Ishikawa (cell line): Measurements from ENCODE around the gene YEATS2.

Experiments
- CEBPB ChIP-seq: IDR thresholded peaks from 2 replicates; pipeline ENCODE4 v1.6.1; 2012
- CREB1 ChIP-seq: IDR thresholded peaks from 2 replicates; pipeline ENCODE4 v1.6.1; 2012; ENCODE audit warnings: low read depth
- EGR1 ChIP-seq: IDR thresholded peaks from 2 replicates; pipeline ENCODE4 v1.6.1; 2012
- EP300 ChIP-seq: IDR thresholded peaks from 2 replicates; pipeline ENCODE4 v1.6.1; 2012; ENCODE audit warnings: borderline replicate concordance
- FOXM1 ChIP-seq: IDR thresholded peaks from 2 replicates; pipeline ENCODE4 v1.6.1; 2012; ENCODE audit warnings: low read depth, borderline replicate concordance
- NFIC ChIP-seq: IDR thresholded peaks from 2 replicates; pipeline ENCODE4 v1.6.1; 2012
- RAD21 ChIP-seq: IDR thresholded peaks from 2 replicates; pipeline ENCODE4 v1.6.1; 2012; ENCODE audit warnings: low read depth
- TAF1 ChIP-seq: IDR thresholded peaks from 2 replicates; pipeline ENCODE4 v1.6.1; 2012; ENCODE audit warnings: low read depth, mild to moderate bottlenecking
- TCF12 ChIP-seq: IDR thresholded peaks from 2 replicates; pipeline ENCODE4 v1.6.1; 2012; ENCODE audit warnings: low read depth
- TEAD4 ChIP-seq: IDR thresholded peaks from 2 replicates; pipeline ENCODE4 v1.6.1; 2012
- YY1 ChIP-seq: IDR thresholded peaks from 2 replicates; pipeline ENCODE4 v1.6.1; 2012; ENCODE audit warnings: low read depth
- ZBTB7A ChIP-seq: IDR thresholded peaks from 2 replicates; pipeline ENCODE4 v1.6.1; 2012; ENCODE audit warnings: low read depth
- TF ChIP-seq, protein P1 (sequence below): IDR thresholded peaks from 2 replicates; pipeline ENCODE4 v1.6.1; 2012; ENCODE audit warnings: low read depth, mild to moderate bottlenecking
- TF ChIP-seq, protein P2 (sequence below): IDR thresholded peaks from 2 replicates; pipeline ENCODE4 v1.6.1; 2012
- TF ChIP-seq, protein P3 (sequence below): IDR thresholded peaks from 2 replicates; pipeline ENCODE4 v1.6.1; 2012

Gene YEATS2

DNA sequence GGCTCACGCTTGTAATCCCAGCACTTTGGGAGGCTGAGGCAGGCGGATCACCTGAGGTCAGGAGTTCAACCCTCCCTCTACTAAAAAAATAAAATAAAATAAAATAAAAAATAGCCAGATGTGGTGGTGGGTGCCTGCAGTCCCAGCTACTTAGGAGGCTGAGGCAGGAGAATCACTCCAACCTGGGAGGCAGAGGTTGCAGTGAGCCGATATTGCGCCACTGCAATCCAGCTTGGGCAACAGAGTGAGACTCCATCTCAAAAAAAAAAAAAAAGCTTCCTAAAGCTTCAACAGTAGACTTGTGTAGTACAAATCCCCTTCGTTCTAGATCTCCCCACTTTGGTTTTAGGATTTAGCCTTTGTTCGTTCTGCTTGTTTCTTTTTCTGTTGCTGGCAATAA is 6.3 kb downstream of the YEATS2 start:
- TF ChIP-seq CEBPB = 0 out of 2 replicates have a peak, but pooled peaks have one; percentile 40

DNA sequence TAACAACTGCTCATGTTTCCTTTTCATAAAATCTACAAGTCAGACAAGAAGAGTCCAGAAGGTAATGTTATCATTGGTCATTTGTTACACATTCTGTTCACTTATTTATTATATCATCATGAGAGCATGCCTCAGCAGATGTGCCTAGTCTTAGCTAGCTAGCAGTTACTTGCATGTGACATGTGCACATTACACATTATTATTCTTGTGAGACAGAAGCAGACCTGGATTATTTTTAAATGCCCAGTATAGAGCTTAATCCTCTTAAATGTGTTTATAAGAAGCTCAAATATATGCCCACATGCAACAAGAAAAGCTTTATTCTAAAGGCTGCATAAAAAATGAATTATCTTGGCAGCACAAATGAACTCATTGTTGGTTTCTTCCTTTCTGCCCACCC is 12.6 kb downstream of the YEATS2 start:
- TF ChIP-seq YY1 = no peak

DNA sequence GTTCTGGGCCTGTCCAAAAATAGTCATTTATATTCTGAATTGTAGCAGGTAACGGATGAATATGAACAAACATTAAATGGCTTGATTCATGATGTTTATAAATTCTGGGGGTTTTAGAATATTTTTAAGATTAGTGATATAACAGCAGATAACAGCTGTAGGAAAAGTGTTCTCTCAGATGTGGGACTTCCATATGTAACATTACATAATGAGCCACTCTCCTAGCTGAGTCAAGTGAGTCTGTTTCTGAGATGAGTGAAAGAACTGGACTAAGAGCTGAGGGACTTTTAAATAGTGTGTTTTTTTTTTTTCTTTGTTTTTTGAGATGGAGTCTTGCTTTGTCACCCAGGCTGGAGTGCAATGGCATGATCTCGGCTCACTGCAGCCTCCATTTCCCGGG is 13.9 kb downstream of the YEATS2 start:
- TF ChIP-seq, protein P1, sequence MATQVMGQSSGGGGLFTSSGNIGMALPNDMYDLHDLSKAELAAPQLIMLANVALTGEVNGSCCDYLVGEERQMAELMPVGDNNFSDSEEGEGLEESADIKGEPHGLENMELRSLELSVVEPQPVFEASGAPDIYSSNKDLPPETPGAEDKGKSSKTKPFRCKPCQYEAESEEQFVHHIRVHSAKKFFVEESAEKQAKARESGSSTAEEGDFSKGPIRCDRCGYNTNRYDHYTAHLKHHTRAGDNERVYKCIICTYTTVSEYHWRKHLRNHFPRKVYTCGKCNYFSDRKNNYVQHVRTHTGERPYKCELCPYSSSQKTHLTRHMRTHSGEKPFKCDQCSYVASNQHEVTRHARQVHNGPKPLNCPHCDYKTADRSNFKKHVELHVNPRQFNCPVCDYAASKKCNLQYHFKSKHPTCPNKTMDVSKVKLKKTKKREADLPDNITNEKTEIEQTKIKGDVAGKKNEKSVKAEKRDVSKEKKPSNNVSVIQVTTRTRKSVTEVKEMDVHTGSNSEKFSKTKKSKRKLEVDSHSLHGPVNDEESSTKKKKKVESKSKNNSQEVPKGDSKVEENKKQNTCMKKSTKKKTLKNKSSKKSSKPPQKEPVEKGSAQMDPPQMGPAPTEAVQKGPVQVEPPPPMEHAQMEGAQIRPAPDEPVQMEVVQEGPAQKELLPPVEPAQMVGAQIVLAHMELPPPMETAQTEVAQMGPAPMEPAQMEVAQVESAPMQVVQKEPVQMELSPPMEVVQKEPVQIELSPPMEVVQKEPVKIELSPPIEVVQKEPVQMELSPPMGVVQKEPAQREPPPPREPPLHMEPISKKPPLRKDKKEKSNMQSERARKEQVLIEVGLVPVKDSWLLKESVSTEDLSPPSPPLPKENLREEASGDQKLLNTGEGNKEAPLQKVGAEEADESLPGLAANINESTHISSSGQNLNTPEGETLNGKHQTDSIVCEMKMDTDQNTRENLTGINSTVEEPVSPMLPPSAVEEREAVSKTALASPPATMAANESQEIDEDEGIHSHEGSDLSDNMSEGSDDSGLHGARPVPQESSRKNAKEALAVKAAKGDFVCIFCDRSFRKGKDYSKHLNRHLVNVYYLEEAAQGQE = no peak
- TF ChIP-seq ZBTB7A (no peak), TEAD4 (no peak), CREB1 (no peak), TCF12 (no peak), RAD21 (no peak)

DNA sequence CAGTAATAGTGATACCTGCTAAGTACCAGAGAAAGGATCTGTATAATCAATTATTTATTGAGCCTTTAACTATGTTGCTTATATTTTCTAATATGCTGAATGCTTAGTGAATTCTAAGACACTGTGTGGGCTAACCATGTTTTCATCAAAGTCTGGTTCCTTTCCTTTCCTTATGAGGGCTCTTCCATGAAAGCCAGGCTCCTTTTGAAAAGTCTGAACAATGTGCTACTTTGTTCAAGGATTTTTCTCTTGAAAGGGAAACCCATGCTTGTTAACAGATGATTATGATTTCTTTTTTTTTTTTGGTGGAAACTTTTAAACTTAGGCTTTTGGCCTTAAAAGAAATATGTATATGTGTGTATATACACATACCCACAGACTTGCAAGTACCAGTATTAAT is 17.0 kb downstream of the YEATS2 start:
- TF ChIP-seq TCF12 = no peak
- TF ChIP-seq, protein P1 = no peak
- TF ChIP-seq CEBPB = no peak
- TF ChIP-seq CREB1 = no peak
- no peak for TF ChIP-seq ZBTB7A
- no peak for TF ChIP-seq YY1
- no peak for TF ChIP-seq EGR1
- TF ChIP-seq, protein P2, sequence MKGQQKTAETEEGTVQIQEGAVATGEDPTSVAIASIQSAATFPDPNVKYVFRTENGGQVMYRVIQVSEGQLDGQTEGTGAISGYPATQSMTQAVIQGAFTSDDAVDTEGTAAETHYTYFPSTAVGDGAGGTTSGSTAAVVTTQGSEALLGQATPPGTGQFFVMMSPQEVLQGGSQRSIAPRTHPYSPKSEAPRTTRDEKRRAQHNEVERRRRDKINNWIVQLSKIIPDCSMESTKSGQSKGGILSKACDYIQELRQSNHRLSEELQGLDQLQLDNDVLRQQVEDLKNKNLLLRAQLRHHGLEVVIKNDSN = no peak
- TF ChIP-seq FOXM1 = no peak
- TF ChIP-seq NFIC = no peak
- TF ChIP-seq, protein P3, sequence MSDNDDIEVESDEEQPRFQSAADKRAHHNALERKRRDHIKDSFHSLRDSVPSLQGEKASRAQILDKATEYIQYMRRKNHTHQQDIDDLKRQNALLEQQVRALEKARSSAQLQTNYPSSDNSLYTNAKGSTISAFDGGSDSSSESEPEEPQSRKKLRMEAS = no peak
- no peak for TF ChIP-seq EP300
- TF ChIP-seq RAD21 = no peak
- no peak for TF ChIP-seq TEAD4
- TF ChIP-seq TAF1 = no peak

DNA sequence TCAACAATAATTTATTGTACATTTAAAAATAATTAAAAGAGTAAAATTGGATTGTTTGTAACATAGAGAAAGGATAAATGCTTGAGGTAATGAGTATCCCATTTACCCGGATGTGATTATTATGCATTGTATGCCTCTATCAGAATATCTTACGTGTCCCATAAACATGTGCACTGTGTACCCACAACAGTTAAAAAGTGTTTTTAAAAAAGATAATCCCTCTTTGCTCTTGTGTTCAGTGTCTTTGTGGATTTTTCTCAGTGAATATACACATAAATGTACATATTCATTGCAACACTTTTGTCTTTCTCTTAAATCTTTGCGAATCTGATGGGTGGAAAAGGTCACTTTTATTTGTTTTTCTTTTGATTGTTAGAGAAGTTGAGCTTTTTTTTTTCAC is 20.4 kb downstream of the YEATS2 start:
- TF ChIP-seq TEAD4 = no peak
- TF ChIP-seq, protein P3 = no peak
- TF ChIP-seq ZBTB7A = no peak
- TF ChIP-seq TAF1 = no peak
- no peak for TF ChIP-seq NFIC
- TF ChIP-seq YY1 = no peak
- TF ChIP-seq EGR1 = no peak
- TF ChIP-seq, protein P2 = no peak
- TF ChIP-seq RAD21 = no peak
- TF ChIP-seq FOXM1 = no peak
- TF ChIP-seq, protein P1 = no peak
- no peak for TF ChIP-seq CREB1
- TF ChIP-seq EP300 = no peak
- no peak for TF ChIP-seq TCF12
- TF ChIP-seq CEBPB = no peak

DNA sequence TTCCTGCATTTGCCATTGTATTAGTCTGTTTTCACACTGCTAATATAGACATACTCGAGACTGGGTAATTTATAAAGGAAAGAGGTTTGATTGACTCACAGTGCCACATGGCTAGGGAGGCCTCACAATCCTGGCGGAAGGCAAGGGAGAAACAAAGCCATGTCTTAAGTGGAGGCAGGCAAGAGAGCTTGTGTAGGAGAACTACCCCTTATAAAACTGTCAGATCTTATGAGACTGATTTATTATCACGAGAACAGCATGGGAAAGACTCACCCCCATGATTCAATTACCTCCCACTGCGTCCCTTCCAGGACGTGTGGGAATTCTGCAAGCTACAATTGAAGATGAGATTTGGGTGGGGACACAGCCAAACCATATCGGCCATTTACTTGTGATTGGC is 27.8 kb downstream of the YEATS2 start:
- TF ChIP-seq, protein P1 = no peak
- no peak for TF ChIP-seq EP300
- no peak for TF ChIP-seq YY1
- TF ChIP-seq ZBTB7A = no peak
- TF ChIP-seq CREB1 = no peak
- TF ChIP-seq TCF12 = no peak
- no peak for TF ChIP-seq NFIC
- no peak for TF ChIP-seq TEAD4
- TF ChIP-seq FOXM1 = no peak
- TF ChIP-seq, protein P2 = no peak
- TF ChIP-seq RAD21 = no peak
- TF ChIP-seq CEBPB = no peak
- TF ChIP-seq TAF1 = no peak
- TF ChIP-seq, protein P3 = no peak
